Loucy (cell line): Measurements from ENCODE around the gene ARFIP1.

Experiments
- H2AFZ ChIP-seq: fragments of 200-600 bp; sonication (generic); 2 replicates; pipeline ENCODE4 v1.6.0; 2016; ENCODE audit warnings: antibody characterized with exemption, mild to moderate bottlenecking, low read length, moderate library complexity
- H3F3A ChIP-seq: fragments of 200-600 bp; 2 replicates; pipeline ENCODE4 v1.6.0; 2016; ENCODE audit warnings: antibody characterized with exemption, low read depth, mild to moderate bottlenecking
- H3K27me3 ChIP-seq: fragments of 200-600 bp; sonication (generic); 2 replicates; pipeline ENCODE4 v1.6.1; 2014; ENCODE audit warnings: low read length, mild to moderate bottlenecking; ENCODE audit not compliant: insufficient read depth, poor library complexity, severe bottlenecking
- H3K36me3 ChIP-seq: fragments of 200-600 bp; sonication (generic); 2 replicates; pipeline ENCODE4 v1.6.1; 2016; ENCODE audit warnings: low read length; ENCODE audit not compliant: insufficient read depth
- H3K4me1 ChIP-seq: fragments of 200-600 bp; sonication (generic); 2 replicates; pipeline ENCODE4 v1.5.1; 2014; ENCODE audit warnings: low read length, mild to moderate bottlenecking; ENCODE audit not compliant: insufficient read depth, poor library complexity, severe bottlenecking
- H3K4me2 ChIP-seq: fragments of 200-600 bp; sonication (generic); 2 replicates; pipeline ENCODE4 v1.6.0; 2014; ENCODE audit warnings: antibody characterized with exemption, low read length, low read depth, mild to moderate bottlenecking; ENCODE audit not compliant: poor library complexity, severe bottlenecking
- H3K4me3 ChIP-seq: fragments of 200-600 bp; sonication (generic); 2 replicates; pipeline ENCODE4 v1.5.1; 2014; ENCODE audit warnings: low read length, mild to moderate bottlenecking, mixed read lengths; ENCODE audit not compliant: poor library complexity, severe bottlenecking
- H3K79me2 ChIP-seq: fragments of 200-600 bp; sonication (generic); 2 replicates; pipeline ENCODE4 v1.6.1; 2014; ENCODE audit warnings: low read length; ENCODE audit not compliant: insufficient read depth
- H3K9ac ChIP-seq: fragments of 200-600 bp; sonication (generic); 2 replicates; pipeline ENCODE4 v1.6.0; 2014; ENCODE audit warnings: mild to moderate bottlenecking, low read depth, low read length, moderate library complexity; ENCODE audit not compliant: poor library complexity, severe bottlenecking
- H3K9me2 ChIP-seq: fragments of 200-600 bp; sonication (generic); replicated peaks from 2 replicates; pipeline ENCODE4 v1.6.1; 2016; ENCODE audit warnings: low read depth, low read length, mixed read lengths
- H3K9me3 ChIP-seq: fragments of 200-600 bp; sonication (generic); 2 replicates; pipeline ENCODE4 v1.6.1; 2014; ENCODE audit warnings: mild to moderate bottlenecking, antibody characterized with exemption, low read length, low read depth; ENCODE audit not compliant: insufficient read depth
- H4K20me1 ChIP-seq: fragments of 200-600 bp; sonication (generic); 2 replicates; pipeline ENCODE4 v1.6.0; 2014; ENCODE audit warnings: antibody characterized with exemption, low read length, mild to moderate bottlenecking; ENCODE audit not compliant: insufficient read depth, poor library complexity, severe bottlenecking
- EZH2phosphoT487 ChIP-seq: fragments of 200-600 bp; IDR thresholded peaks from 2 replicates; pipeline ENCODE4 v1.6.1; 2018; ENCODE audit warnings: antibody characterized with exemption, mild to moderate bottlenecking, moderate library complexity, borderline replicate concordance
- TF ChIP-seq, protein P1 (sequence below): fragments of 200-600 bp; sonication (generic); conservative IDR thresholded peaks from 2 replicates; pipeline ENCODE4 v1.5.1; 2014; ENCODE audit warnings: mild to moderate bottlenecking, antibody characterized with exemption, low read length

Gene ARFIP1

DNA sequence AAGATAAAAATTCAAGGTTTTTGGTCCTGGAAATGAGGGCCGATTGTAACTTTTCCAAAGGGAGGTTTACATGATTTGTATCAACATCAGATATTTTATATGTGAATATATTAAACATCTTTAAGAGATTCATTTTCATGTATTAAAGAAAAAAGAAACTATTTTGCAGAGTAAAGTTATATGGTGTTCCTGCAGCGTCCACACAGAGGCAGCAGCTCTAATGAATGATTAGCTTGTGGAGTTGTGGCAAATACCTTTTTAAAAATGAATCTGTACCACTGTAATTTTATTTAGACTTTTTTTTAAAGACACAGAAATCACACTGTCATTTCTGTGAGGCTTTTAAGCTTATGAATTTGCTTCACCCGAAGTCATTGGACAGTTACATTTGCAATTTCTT lies 130.8 kb downstream of the ARFIP1 start:
- no peaks in the 10 kb centered on the region for H3K9me3 ChIP-seq
- H3K4me2 ChIP-seq, result no peak overlapping the region
- no peak overlapping the region for H2AFZ ChIP-seq
- H3K79me2 ChIP-seq, result no peaks in the 10 kb centered on the region
- no peaks in the 10 kb centered on the region for H3F3A ChIP-seq
- H3K9ac ChIP-seq, result no peak overlapping the region
- H3K4me3 ChIP-seq, result no peak overlapping the region
- peaks cover 10% of the 10 kb centered on the region; the same call in 1 of the 2 replicates for H3K36me3 ChIP-seq
- H3K4me1 ChIP-seq, result no peaks in the 10 kb centered on the region
- no peaks in the 10 kb centered on the region for H3K27me3 ChIP-seq
- no peaks in the 10 kb centered on the region for H3K9me2 ChIP-seq
- no peaks in the 10 kb centered on the region for H4K20me1 ChIP-seq
- TF ChIP-seq EZH2phosphoT487, result no peak
- TF ChIP-seq, protein P1, sequence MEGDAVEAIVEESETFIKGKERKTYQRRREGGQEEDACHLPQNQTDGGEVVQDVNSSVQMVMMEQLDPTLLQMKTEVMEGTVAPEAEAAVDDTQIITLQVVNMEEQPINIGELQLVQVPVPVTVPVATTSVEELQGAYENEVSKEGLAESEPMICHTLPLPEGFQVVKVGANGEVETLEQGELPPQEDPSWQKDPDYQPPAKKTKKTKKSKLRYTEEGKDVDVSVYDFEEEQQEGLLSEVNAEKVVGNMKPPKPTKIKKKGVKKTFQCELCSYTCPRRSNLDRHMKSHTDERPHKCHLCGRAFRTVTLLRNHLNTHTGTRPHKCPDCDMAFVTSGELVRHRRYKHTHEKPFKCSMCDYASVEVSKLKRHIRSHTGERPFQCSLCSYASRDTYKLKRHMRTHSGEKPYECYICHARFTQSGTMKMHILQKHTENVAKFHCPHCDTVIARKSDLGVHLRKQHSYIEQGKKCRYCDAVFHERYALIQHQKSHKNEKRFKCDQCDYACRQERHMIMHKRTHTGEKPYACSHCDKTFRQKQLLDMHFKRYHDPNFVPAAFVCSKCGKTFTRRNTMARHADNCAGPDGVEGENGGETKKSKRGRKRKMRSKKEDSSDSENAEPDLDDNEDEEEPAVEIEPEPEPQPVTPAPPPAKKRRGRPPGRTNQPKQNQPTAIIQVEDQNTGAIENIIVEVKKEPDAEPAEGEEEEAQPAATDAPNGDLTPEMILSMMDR, result peak; percentile 42

DNA sequence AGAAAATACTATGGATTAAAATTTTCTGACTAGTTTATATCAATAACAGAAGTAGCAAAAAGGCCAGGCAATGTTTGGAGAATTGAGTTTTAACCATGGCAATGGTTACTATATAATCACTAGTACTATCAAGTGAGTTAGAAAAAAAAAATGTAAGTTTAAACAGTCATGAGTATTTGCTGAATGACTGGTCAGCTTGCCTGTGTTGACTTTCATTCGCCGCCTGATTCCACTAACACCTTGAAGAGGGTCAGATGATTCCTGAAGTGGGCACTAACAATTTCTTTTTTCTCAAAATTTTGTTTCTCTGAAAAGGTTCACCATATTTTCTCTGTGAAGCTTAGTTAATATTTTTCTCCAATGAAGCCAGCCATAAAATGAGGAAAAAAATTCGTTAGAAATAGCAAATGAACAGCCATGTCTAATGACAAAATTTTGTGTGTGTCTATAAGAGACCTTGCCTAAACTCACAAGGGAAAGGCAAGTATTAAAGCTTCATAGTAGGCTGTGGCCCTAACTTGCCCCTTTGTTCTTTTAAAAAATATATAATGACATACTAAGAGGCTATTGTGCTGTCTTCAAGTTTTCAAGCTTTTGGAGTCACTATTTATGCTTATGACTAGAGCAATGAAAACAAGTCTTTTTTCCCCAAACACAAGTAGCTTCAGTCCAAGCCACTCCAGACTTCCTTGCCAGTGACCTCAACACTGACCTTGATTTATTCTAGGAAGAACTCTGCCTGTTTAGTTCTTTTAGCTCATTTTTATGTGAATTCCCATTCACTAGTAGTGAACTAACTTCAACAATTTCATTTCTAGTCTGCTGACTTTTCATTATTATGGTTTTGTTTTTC lies 138.0 kb downstream of the ARFIP1 start:
- H3K9me3 ChIP-seq, result peaks cover 11% of the 10 kb centered on the region
- no peaks in the 10 kb centered on the region for H3K9me2 ChIP-seq
- H2AFZ ChIP-seq, result no peak overlapping the region
- H3K36me3 ChIP-seq, result no peaks in the 10 kb centered on the region
- TF ChIP-seq, protein P1, result no peak
- no peak for TF ChIP-seq EZH2phosphoT487
- no peak overlapping the region for H3K4me2 ChIP-seq
- H3K79me2 ChIP-seq, result no peaks in the 10 kb centered on the region
- no peak overlapping the region for H3K9ac ChIP-seq
- H3F3A ChIP-seq, result no peaks in the 10 kb centered on the region
- no peaks in the 10 kb centered on the region for H4K20me1 ChIP-seq
- H3K4me1 ChIP-seq, result no peaks in the 10 kb centered on the region
- H3K27me3 ChIP-seq, result no peaks in the 10 kb centered on the region
- H3K4me3 ChIP-seq, result no peak overlapping the region

DNA sequence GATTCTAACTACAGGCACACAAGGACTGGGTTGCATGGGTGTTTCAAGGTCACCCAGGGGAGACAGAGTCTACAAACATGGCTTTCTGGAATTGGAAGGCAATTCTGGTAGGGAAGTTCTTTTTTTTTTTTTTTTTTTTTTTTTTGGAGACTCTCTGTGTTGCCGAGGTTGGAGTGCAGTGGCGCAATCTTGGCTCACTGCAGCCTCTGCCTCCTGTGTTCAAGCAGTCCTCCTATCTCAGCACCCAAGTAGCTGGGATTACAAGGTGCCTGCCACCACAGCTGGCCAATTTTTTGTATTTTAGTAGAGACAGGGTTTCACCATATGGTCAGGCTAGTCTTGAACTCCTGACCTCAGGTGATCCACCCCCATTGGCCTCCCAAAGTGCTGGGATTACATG lies 140.1 kb downstream of the ARFIP1 start:
- Histone ChIP-seq H3K79me2 (no peaks in the 10 kb centered on the region), H3K4me3 (no peak overlapping the region), H3K4me2 (no peak overlapping the region), H2AFZ (no peak overlapping the region), H3K4me1 (no peaks in the 10 kb centered on the region), H3F3A (no peaks in the 10 kb centered on the region), H3K9me3 (peaks cover 11% of the 10 kb centered on the region), H3K27me3 (no peaks in the 10 kb centered on the region), H3K9me2 (no peaks in the 10 kb centered on the region), H4K20me1 (no peaks in the 10 kb centered on the region), H3K36me3 (no peaks in the 10 kb centered on the region), H3K9ac (no peak overlapping the region)
- TF ChIP-seq, protein P1, result no peak
- no peak for TF ChIP-seq EZH2phosphoT487
